ENCODE measurements around the gene UBE2G1.
"Not testable (repeated sequence)": the region's sequence is repeated elsewhere in the genome, so short reads cannot be mapped to it uniquely, and the experiment has no call there.

Gene UBE2G1

GRCh38 chr17:4366327-4367063, at the start of gene UBE2G1:
TSS of gene UBE2G1 (minus strand) at chr17:4366675. CDS start at chr17:4366316, 359 bp downstream.
- no peak for FAIRE-seq

- FAIRE-seq = peak; percentile 58
Observed at GRCh38 chr17:4412933-4413831, 46.7 kb upstream of the UBE2G1 start.

GRCh38 chr17:4411201-4411600, 44.7 kb upstream of the UBE2G1 start:
- no peak for FAIRE-seq

- FAIRE-seq = no peak
Observed at GRCh38 chr17:4409659-4410058, 43.2 kb upstream of the UBE2G1 start.

- no peak for FAIRE-seq
Observed at GRCh38 chr17:4407851-4408250, 41.4 kb upstream of the UBE2G1 start.

- no peak for FAIRE-seq
Observed at GRCh38 chr17:4407216-4407615, 40.7 kb upstream of the UBE2G1 start.

GRCh38 chr17:4406386-4406785, 39.9 kb upstream of the UBE2G1 start:
- FAIRE-seq = no peak

- no peak for FAIRE-seq
Observed at GRCh38 chr17:4405699-4406098, 39.2 kb upstream of the UBE2G1 start.

GRCh38 chr17:4405038-4405669, 38.7 kb upstream of the UBE2G1 start:
- no peak for FAIRE-seq

GRCh38 chr17:4397840-4398239, 31.4 kb upstream of the UBE2G1 start:
- no peak for FAIRE-seq

- FAIRE-seq = no peak
Observed at GRCh38 chr17:4395111-4395478, 28.6 kb upstream of the UBE2G1 start.

GRCh38 chr17:4394208-4395110, 28.0 kb upstream of the UBE2G1 start:
- FAIRE-seq = no peak

GRCh38 chr17:4393806-4394205, 27.3 kb upstream of the UBE2G1 start:
- no peak for FAIRE-seq

GRCh38 chr17:4389079-4389478, 22.6 kb upstream of the UBE2G1 start:
- FAIRE-seq = no peak

- no peak for FAIRE-seq
Observed at GRCh38 chr17:4387137-4387536, 20.7 kb upstream of the UBE2G1 start.

GRCh38 chr17:4386406-4386805, 19.9 kb upstream of the UBE2G1 start:
- FAIRE-seq = no peak

GRCh38 chr17:4381690-4382671, 15.5 kb upstream of the UBE2G1 start:
- no peak for FAIRE-seq

- FAIRE-seq = no peak
Observed at GRCh38 chr17:4378626-4379025, 12.2 kb upstream of the UBE2G1 start.

- FAIRE-seq = not testable (repeated sequence)
Observed at GRCh38 chr17:4377247-4377646, 10.8 kb upstream of the UBE2G1 start.

- not testable (repeated sequence) for FAIRE-seq
Observed at GRCh38 chr17:4375796-4376440, 9.4 kb upstream of the UBE2G1 start.
